GM18517 (cell line): ENCODE measurements around the gene PPP2CA.

Experiments used
- ATAC-seq: cut with Tn5 transposase; IDR thresholded peaks from one replicate; pipeline ENCODE4 v1.9.1; 2021; ENCODE audit warnings: mild to moderate bottlenecking, moderate library complexity; ENCODE audit not compliant: unreplicated experiment

Gene PPP2CA

GRCh38 chr5:134149571-134150303, 76.1 kb downstream of the PPP2CA start:
- ATAC-seq: no peak

GRCh38 chr5:134148986-134149539, 76.8 kb downstream of the PPP2CA start:
- no peak for ATAC-seq

- no peak for ATAC-seq
These were observed 77.6 kb downstream of the PPP2CA start for GRCh38 chr5:134148316-134148715.

- no peak for ATAC-seq
These were observed 79.0 kb downstream of the PPP2CA start for GRCh38 chr5:134146651-134147518.

GRCh38 chr5:134145779-134146581, 79.9 kb downstream of the PPP2CA start:
- ATAC-seq: peak; percentile 47

GRCh38 chr5:134145041-134145757, 80.7 kb downstream of the PPP2CA start:
- ATAC-seq: no peak
